ENCODE results near the gene MPP1.

The MPP1 gene

GRCh38 chrX:154731881-154732280 is 73.4 kb downstream of the MPP1 start:
- no peak for DNase-seq (ENCODE audit: low read depth in 2 of 2)

GRCh38 chrX:154731184-154731583 is 74.1 kb downstream of the MPP1 start:
- no peak for DNase-seq (ENCODE audit: low read depth in 2 of 2)

- peak in 1 of 2 experiments; percentile 63 for DNase-seq (ENCODE audit: low read depth in 2 of 2)
Measured at GRCh38 chrX:154730253-154730891, 74.9 kb downstream of the MPP1 start.

- no peak for DNase-seq (ENCODE audit: low read depth in 2 of 2)
Measured at GRCh38 chrX:154729439-154729838, 75.8 kb downstream of the MPP1 start.

All from fibroblast of skin of left biceps (primary cell).